Measurements from ENCODE around the gene WDR38. TPM values are rescaled to one million over a fixed set of nuclear protein-coding genes. Genes with fewer than 3 reads are reported as not detected.
A peak's percentile ranks its signal among the peaks of the same experiment; 100 is the strongest.

Gene WDR38
- total RNA-seq = not detected

- Mint-ChIP-seq H3K9me3 (no peaks in the 10 kb centered on the region), H3K36me3 (ENCODE audit: low read depth) (peaks cover 7% of the 10 kb centered on the region), H3K4me3 (peak within 1 kb of the TSS; percentile 61), H3K4me1 (peaks cover 11% of the 10 kb centered on the region), H3K27ac (no peak within 1 kb of the TSS), H3K27me3 (peaks cover 10% of the 10 kb centered on the region)
- DNase-seq = peak; percentile 75
- POLR2A ChIA-PET = no interaction called here
- CTCF ChIA-PET = interaction anchor here (0.6 to 10.0 kb wide), 40 partner anchors 9 to 522 kb away, joined by 3 to 173 read pairs (median 4); partner anchors contain the start of genes ARPC5L, NR6A1, OLFML2A and RPL35
Observed at GRCh38 chr9:124852829-124853531, at the start of gene WDR38. WDR38 (plus strand) TSS chr9:124853460; CDS start chr9:124853532, 72 bp downstream.

- Mint-ChIP-seq H3K9me3 (no peaks in the 10 kb centered on the region), H3K4me1 (no peaks in the 10 kb centered on the region), H3K27me3 (no peaks in the 10 kb centered on the region), H3K27ac (no peak overlapping the region), H3K4me3 (no peak overlapping the region), H3K36me3 (ENCODE audit: low read depth) (no peaks in the 10 kb centered on the region)
- DNase-seq = no peak
- ChIA-PET CTCF (interaction anchor here (0.8 kb wide), 1 partner anchor 34 kb away, joined by 5 read pairs; no protein-coding TSS in a partner anchor), POLR2A (no interaction called here)
Observed at GRCh38 chr9:124803911-124804310, 49.3 kb upstream of the WDR38 start.

GRCh38 chr9:124805186-124805585, 48.1 kb upstream of the WDR38 start:
- Mint-ChIP-seq H3K4me3 (no peak overlapping the region), H3K4me1 (no peaks in the 10 kb centered on the region), H3K27me3 (no peaks in the 10 kb centered on the region), H3K9me3 (no peaks in the 10 kb centered on the region), H3K36me3 (ENCODE audit: low read depth) (no peaks in the 10 kb centered on the region), H3K27ac (no peak overlapping the region)
- ChIA-PET POLR2A (no interaction called here), CTCF (no interaction called here)
- no peak for DNase-seq

- POLR2A ChIA-PET = no interaction called here
Observed at GRCh38 chr9:124808246-124808956, 44.9 kb upstream of the WDR38 start.

GRCh38 chr9:124809211-124809610, 44.0 kb upstream of the WDR38 start:
- no peak for DNase-seq
- no peaks in the 10 kb centered on the region for H3K4me1 Mint-ChIP-seq
- no peaks in the 10 kb centered on the region for H3K27me3 Mint-ChIP-seq
- H3K36me3 Mint-ChIP-seq (ENCODE audit: low read depth) = no peaks in the 10 kb centered on the region
- ChIA-PET POLR2A (no interaction called here), CTCF (no interaction called here)
- H3K4me3 Mint-ChIP-seq = no peak overlapping the region
- H3K9me3 Mint-ChIP-seq = no peaks in the 10 kb centered on the region
- no peak overlapping the region for H3K27ac Mint-ChIP-seq

More at GRCh38 chr9:124808246-124808956, 44.9 kb upstream of the WDR38 start:
- Mint-ChIP-seq H3K9me3 (no peaks in the 10 kb centered on the region), H3K27me3 (no peaks in the 10 kb centered on the region), H3K27ac (no peak overlapping the region), H3K4me3 (no peak overlapping the region), H3K36me3 (ENCODE audit: low read depth) (no peaks in the 10 kb centered on the region), H3K4me1 (no peaks in the 10 kb centered on the region)
- CTCF ChIA-PET = no interaction called here
- no peak for DNase-seq

- DNase-seq = no peak
- Mint-ChIP-seq H3K27me3 (no peaks in the 10 kb centered on the region), H3K4me1 (no peaks in the 10 kb centered on the region), H3K36me3 (ENCODE audit: low read depth) (no peaks in the 10 kb centered on the region), H3K4me3 (no peak overlapping the region), H3K9me3 (no peaks in the 10 kb centered on the region), H3K27ac (no peak overlapping the region)
- POLR2A ChIA-PET = interaction anchor here (0.7 kb wide), 1 partner anchor 431 kb away, joined by 3 read pairs; the partner anchor contains the start of gene HSPA5
- CTCF ChIA-PET = no interaction called here
Observed at GRCh38 chr9:124809741-124810500, 43.3 kb upstream of the WDR38 start.

- no peak for DNase-seq
- Mint-ChIP-seq H3K9me3 (no peaks in the 10 kb centered on the region), H3K27ac (no peak overlapping the region), H3K27me3 (no peaks in the 10 kb centered on the region), H3K4me3 (no peak overlapping the region), H3K36me3 (ENCODE audit: low read depth) (no peaks in the 10 kb centered on the region), H3K4me1 (no peaks in the 10 kb centered on the region)
- ChIA-PET POLR2A (interaction anchor here (0.7 kb wide), 1 partner anchor 430 kb away, joined by 3 read pairs; the partner anchor contains the start of gene HSPA5), CTCF (interaction anchor here (1.2 kb wide), 1 partner anchor 64 kb away, joined by 3 read pairs; no protein-coding TSS in a partner anchor)
Observed at GRCh38 chr9:124810663-124811355, 42.5 kb upstream of the WDR38 start.

- CTCF ChIA-PET = no interaction called here
Observed at GRCh38 chr9:124812441-124812876, 40.8 kb upstream of the WDR38 start.

GRCh38 chr9:124813041-124813440, 40.2 kb upstream of the WDR38 start:
- no peak for DNase-seq
- H3K36me3 Mint-ChIP-seq (ENCODE audit: low read depth) = no peaks in the 10 kb centered on the region
- ChIA-PET CTCF (interaction anchor here (1.2 kb wide), 1 partner anchor 17 kb away, joined by 5 read pairs; no protein-coding TSS in a partner anchor), POLR2A (interaction anchor here (0.7 kb wide), 1 partner anchor 11 kb away, joined by 3 read pairs; no protein-coding TSS in a partner anchor)
- H3K4me1 Mint-ChIP-seq = peaks cover 1% of the 10 kb centered on the region
- H3K27ac Mint-ChIP-seq = no peak overlapping the region
- no peak overlapping the region for H3K4me3 Mint-ChIP-seq
- no peaks in the 10 kb centered on the region for H3K9me3 Mint-ChIP-seq
- H3K27me3 Mint-ChIP-seq = peaks cover 5% of the 10 kb centered on the region

More at GRCh38 chr9:124812441-124812876, 40.8 kb upstream of the WDR38 start:
- Mint-ChIP-seq H3K4me3 (no peak overlapping the region), H3K27me3 (peaks cover 4% of the 10 kb centered on the region), H3K36me3 (ENCODE audit: low read depth) (no peaks in the 10 kb centered on the region), H3K27ac (no peak overlapping the region), H3K4me1 (no peaks in the 10 kb centered on the region), H3K9me3 (no peaks in the 10 kb centered on the region)
- POLR2A ChIA-PET = interaction anchor here (0.7 kb wide), 1 partner anchor 11 kb away, joined by 3 read pairs; no protein-coding TSS in a partner anchor
- DNase-seq = no peak

GRCh38 chr9:124813501-124814163, 39.6 kb upstream of the WDR38 start:
- H3K27ac Mint-ChIP-seq = no peak overlapping the region
- H3K4me3 Mint-ChIP-seq = no peak overlapping the region
- H3K27me3 Mint-ChIP-seq = peaks cover 6% of the 10 kb centered on the region
- peaks cover 7% of the 10 kb centered on the region for H3K4me1 Mint-ChIP-seq
- CTCF ChIA-PET = interaction anchor here (0.8 to 1.7 kb wide), 4 partner anchors 18 to 301 kb away, joined by 3 to 8 read pairs (median 4); partner anchors contain the start of gene WDR38
- no peaks in the 10 kb centered on the region for H3K36me3 Mint-ChIP-seq (ENCODE audit: low read depth)
- POLR2A ChIA-PET = interaction anchor here (0.7 kb wide), 1 partner anchor 10 kb away, joined by 3 read pairs; no protein-coding TSS in a partner anchor
- DNase-seq = no peak
- H3K9me3 Mint-ChIP-seq = no peaks in the 10 kb centered on the region

GRCh38 chr9:124814164-124814535, 39.1 kb upstream of the WDR38 start:
- Mint-ChIP-seq H3K27ac (no peak overlapping the region), H3K4me1 (peaks cover 10% of the 10 kb centered on the region), H3K9me3 (no peaks in the 10 kb centered on the region), H3K36me3 (ENCODE audit: low read depth) (no peaks in the 10 kb centered on the region), H3K27me3 (peaks cover 6% of the 10 kb centered on the region), H3K4me3 (no peak overlapping the region)
- ChIA-PET POLR2A (no interaction called here), CTCF (interaction anchor here (0.8 to 1.7 kb wide), 4 partner anchors 18 to 301 kb away, joined by 3 to 8 read pairs (median 4); partner anchors contain the start of gene WDR38)
- no peak for DNase-seq

- Mint-ChIP-seq H3K9me3 (no peaks in the 10 kb centered on the region), H3K27ac (no peak overlapping the region), H3K4me3 (no peak overlapping the region), H3K27me3 (peaks cover 6% of the 10 kb centered on the region), H3K36me3 (ENCODE audit: low read depth) (no peaks in the 10 kb centered on the region), H3K4me1 (peaks cover 13% of the 10 kb centered on the region)
- ChIA-PET POLR2A (no interaction called here), CTCF (no interaction called here)
- DNase-seq = no peak
Observed at GRCh38 chr9:124815601-124816000, 37.7 kb upstream of the WDR38 start.

Measured in activated CD4-positive, alpha-beta T cell treated with anti-CD3 and anti-CD28 coated beads, Interleukin-2, amount 10 ng/mL, durations not matched to agents 7 days and 5 days (primary cell).